GM21447 (cell line): ENCODE measurements around the gene TCEA2.

Experiments
- ATAC-seq: cut with Tn5 transposase; IDR thresholded peaks from one replicate; pipeline ENCODE4 v1.9.1; 2021; ENCODE audit not compliant: unreplicated experiment

The TCEA2 gene

GRCh38 chr20:64121586-64121985, 58.6 kb downstream of the TCEA2 start:
- ATAC-seq: no peak
